SK-N-SH (cell line): Measurements from ENCODE around the gene IL1RAP. TPM values are rescaled to one million over a fixed set of nuclear protein-coding genes. Genes with fewer than 3 reads are reported as not detected.

Source experiments
- CTCF ChIA-PET: fragments of 300-600, 350-600 bp; formaldehyde crosslinking; extraction: SDS; loops from one replicate; lab custom pipeline; 2021; lab: Yijun Ruan, JAX
- POLR2A ChIA-PET: fragments of 350-600 bp; sonication (Branson Sonifier 250); formaldehyde crosslinking; extraction: SDS; loops from one replicate; lab custom pipeline; 2020; ENCODE audit warnings: antibody characterized with exemption, inconsistent platforms; lab: Yijun Ruan, JAX
- DNase-seq: peaks from one replicate; pipeline ENCODE4 v3.0.0; 2012
- H2AFZ ChIP-seq: fragments of 200-600 bp; sonication (generic); 2 replicates; pipeline ENCODE4 v1.8.1; 2016; ENCODE audit warnings: antibody characterized with exemption, mild to moderate bottlenecking, low read depth
- H3F3A ChIP-seq: fragments of 200-600 bp; sonication (generic); replicated peaks from 2 replicates; pipeline ENCODE3; 2016; ENCODE audit warnings: antibody characterized with exemption, mild to moderate bottlenecking; ENCODE audit not compliant: insufficient read depth
- H3K27ac ChIP-seq, 2 experiments: fragments of 200-500 bp in 1 of 2; fragments of 200-600 bp in 1 of 2; sonication (Bioruptor generic) in 1 of 2; sonication (generic), shearing (Covaris generic) in 1 of 2; 2 replicates each; pipeline versions ENCODE4 v1.5.1 to v1.6.1; 2014 to 2016; ENCODE audit warnings: low read depth in 2 of 2, inconsistent platforms in 1 of 2, low read length in 1 of 2, mild to moderate bottlenecking in 1 of 2, mixed read lengths in 1 of 2
- H3K27me3 ChIP-seq: fragments of 200-600 bp; sonication (generic), shearing (Covaris generic); 2 replicates; pipeline ENCODE4 v1.6.1; 2016; ENCODE audit warnings: mixed run types; ENCODE audit not compliant: insufficient read depth
- H3K36me3 ChIP-seq, 2 experiments: fragments of 200-500 bp in 1 of 2; fragments of 200-600 bp in 1 of 2; sonication (Bioruptor generic) in 1 of 2; sonication (generic) in 1 of 2; replicated peaks in 1 of 2; 2 replicates each; pipeline versions ENCODE3 to v1.5.1; 2014 to 2016; ENCODE audit warnings: low read length in 1 of 2, mild to moderate bottlenecking in 1 of 2; ENCODE audit not compliant: insufficient read depth in 2 of 2, control insufficient read depth in 1 of 2
- H3K4me1 ChIP-seq, 2 experiments: fragments of 200-500 bp in 1 of 2; fragments of 200-600 bp in 1 of 2; sonication (Bioruptor generic) in 1 of 2; sonication (generic), shearing (Covaris generic) in 1 of 2; 2 replicates each; pipeline versions ENCODE4 v1.5.1 to v1.6.1; 2014 to 2016; ENCODE audit warnings: low read depth in 1 of 2, low read length in 1 of 2, mixed run types in 1 of 2; ENCODE audit not compliant: insufficient read depth in 2 of 2, control insufficient read depth in 1 of 2
- H3K4me2 ChIP-seq: fragments of 200-600 bp; sonication (generic), shearing (Covaris generic); 2 replicates; pipeline ENCODE4 v1.6.1; 2017; ENCODE audit warnings: mixed run types
- H3K4me3 ChIP-seq, 2 experiments: fragments of 200-500 bp in 1 of 2; fragments of 200-600 bp in 1 of 2; sonication (Bioruptor generic) in 1 of 2; sonication (generic), shearing (Covaris generic) in 1 of 2; 2 replicates each; pipeline versions ENCODE4 v1.5.1 to v1.8.1; 2014 to 2016; ENCODE audit warnings: low read depth in 2 of 2, inconsistent platforms in 1 of 2, low read length in 1 of 2, mild to moderate bottlenecking in 1 of 2, mixed read lengths in 1 of 2, moderate library complexity in 1 of 2
- H3K79me2 ChIP-seq: fragments of 200-600 bp; sonication (generic); 2 replicates; pipeline ENCODE4 v1.8.1; 2017; ENCODE audit warnings: mild to moderate bottlenecking; ENCODE audit not compliant: insufficient read depth
- H3K9ac ChIP-seq: fragments of 200-600 bp; sonication (generic); 2 replicates; pipeline ENCODE4 v1.6.1; 2017; ENCODE audit warnings: mixed run types
- H3K9me2 ChIP-seq: fragments of 200-600 bp; sonication (generic); 2 replicates; pipeline ENCODE4 v1.6.1; 2017; ENCODE audit warnings: mixed run types
- H3K9me3 ChIP-seq: fragments of 200-600 bp; sonication (generic); 2 replicates; pipeline ENCODE4 v1.6.1; 2017; ENCODE audit warnings: mixed run types, mild to moderate bottlenecking, moderate library complexity
- H4K20me1 ChIP-seq: fragments of 200-600 bp; sonication (generic); 2 replicates; pipeline ENCODE4 v1.6.1; 2017; ENCODE audit warnings: mild to moderate bottlenecking, mixed run types; ENCODE audit not compliant: insufficient read depth
- CHD2 ChIP-seq: fragments of 150-350 bp; IDR thresholded peaks from 2 replicates; pipeline ENCODE4 v1.6.1; 2018; ENCODE audit warnings: low read length; ENCODE audit not compliant: partially characterized antibody
- ELF1 ChIP-seq: IDR thresholded peaks from 2 replicates; pipeline ENCODE4 v1.4.0; 2012
- EP300 ChIP-seq, 2 experiments: IDR thresholded peaks; 2 replicates each; pipeline versions ENCODE4 v1.4.0 to v1.6.1; 2012; ENCODE audit warnings: borderline replicate concordance in 1 of 2, low read depth in 1 of 2, low read length in 1 of 2
- EZH2phosphoT487 ChIP-seq: fragments of 200-600 bp; sonication (generic); IDR thresholded peaks from 2 replicates; pipeline ENCODE4 v1.6.1; 2017; ENCODE audit warnings: low read depth, mixed run types, mild to moderate bottlenecking, antibody characterized with exemption, moderate library complexity, borderline replicate concordance
- FOSL2 ChIP-seq: IDR thresholded peaks from 2 replicates; pipeline ENCODE4 v1.4.0; 2012; ENCODE audit warnings: low read depth, mild to moderate bottlenecking, moderate library complexity, borderline replicate concordance
- FOXJ3 ChIP-seq: sonication (generic); formaldehyde crosslinking; IDR thresholded peaks from 2 replicates; pipeline ENCODE4 v1.5.1; 2020; ENCODE audit warnings: mild to moderate bottlenecking, missing genetic modification reagents
- GABPA ChIP-seq: IDR thresholded peaks from 2 replicates; pipeline ENCODE4 v1.4.0; 2012; ENCODE audit warnings: low read depth, mild to moderate bottlenecking
- IRF3 ChIP-seq: fragments of 150-350 bp; IDR thresholded peaks from 2 replicates; pipeline ENCODE4 v1.6.1; 2016; ENCODE audit warnings: mild to moderate bottlenecking, low read depth, low read length
- JUND ChIP-seq: IDR thresholded peaks from 2 replicates; pipeline ENCODE4 v1.4.0; 2012
- MAX ChIP-seq: IDR thresholded peaks from 2 replicates; pipeline ENCODE4 v1.4.0; 2012; ENCODE audit warnings: low read depth
- RAD21 ChIP-seq: IDR thresholded peaks from 2 replicates; pipeline ENCODE4 v1.6.1; 2012; ENCODE audit warnings: mild to moderate bottlenecking, low read length
- RCOR1 ChIP-seq: fragments of 150-350 bp; IDR thresholded peaks from 2 replicates; pipeline ENCODE4 v1.6.1; 2017; ENCODE audit warnings: antibody characterized with exemption, low read length
- SIN3A ChIP-seq: IDR thresholded peaks from 2 replicates; pipeline ENCODE4 v1.6.1; 2012; ENCODE audit warnings: low read depth, mild to moderate bottlenecking, low read length, moderate library complexity, borderline replicate concordance
- SMC3 ChIP-seq: IDR thresholded peaks from 2 replicates; pipeline ENCODE4 v1.6.1; 2012; ENCODE audit warnings: low read depth, low read length, improper control_type of control experiment
- TCF12 ChIP-seq: IDR thresholded peaks from 2 replicates; pipeline ENCODE4 v1.4.0; 2012
- TEAD4 ChIP-seq: IDR thresholded peaks from 2 replicates; pipeline ENCODE4 v1.4.0; 2012; ENCODE audit warnings: mild to moderate bottlenecking, borderline replicate concordance; ENCODE audit not compliant: insufficient read depth
- WGBS: methylation state at CpG from one replicate; pipeline ENCODE4 v1.1.6; 2017; ENCODE audit warnings: low lambda C conversion rate; 5-methylcytosine and 5-hydroxymethylcytosine counted together
- polyA plus RNA-seq, 3 experiments: library from polyadenylated mRNA; depleted of rRNA; stranded (reverse); fragments of >200 nt; gene quantifications; 2 replicates each; pipeline ENCODE4 v1.2.3, GENCODE V29; 2012
- TF ChIP-seq, protein P1 (sequence below): fragments of 200-600 bp; sonication (generic); IDR thresholded peaks from 2 replicates; pipeline ENCODE4 v1.6.1; 2017; ENCODE audit warnings: antibody characterized with exemption, mild to moderate bottlenecking, moderate library complexity
- TF ChIP-seq, protein P2 (sequence below): IDR thresholded peaks from 2 replicates; pipeline ENCODE4 v1.6.1; 2012; ENCODE audit warnings: mild to moderate bottlenecking, low read depth, low read length, moderate library complexity

Gene IL1RAP
- polyA plus RNA-seq, 1 of the 3 experiments (the other 2 are of a cell fraction) = 7.6 TPM

GRCh38 chr3:190619353-190619752, 105.5 kb downstream of the IL1RAP start:
- Histone ChIP-seq H3K4me1 (peaks cover 0 to 19% of the 10 kb centered on the region in 2 experiments; a peak in 1 of 4 replicates), H3K79me2 (no peaks in the 10 kb centered on the region), H3K27ac (peak overlapping the region in 1 of 2 experiments; percentile 43; a peak in 2 of 4 replicates), H3K9me3 (no peaks in the 10 kb centered on the region), H3K27me3 (no peaks in the 10 kb centered on the region), H2AFZ (no peak overlapping the region), H3K4me2 (no peak overlapping the region), H3K9ac (no peak overlapping the region), H4K20me1 (no peaks in the 10 kb centered on the region), H3K4me3 (no peak overlapping the region), H3F3A (peaks cover 3% of the 10 kb centered on the region), H3K9me2 (no peaks in the 10 kb centered on the region), H3K36me3 (peaks cover 0 to 9% of the 10 kb centered on the region in 2 experiments)
- POLR2A ChIA-PET = no interaction called here
- 66% methylated on average over 5 of the region's 5 CpGs for WGBS
- CTCF ChIA-PET = interaction anchor here (0.9 to 1.4 kb wide), 2 partner anchors 9 to 19 kb away, joined by 3 read pairs; no protein-coding TSS in a partner anchor
- TF ChIP-seq EZH2phosphoT487 (no peak), RAD21 (no peak), ELF1 (no peak), TEAD4 (no peak), TCF12 (no peak), MAX (no peak), SMC3 (no peak), FOXJ3 (CRISPR knock-in tag) (no peak), RCOR1 (no peak)
- TF ChIP-seq, protein P1, sequence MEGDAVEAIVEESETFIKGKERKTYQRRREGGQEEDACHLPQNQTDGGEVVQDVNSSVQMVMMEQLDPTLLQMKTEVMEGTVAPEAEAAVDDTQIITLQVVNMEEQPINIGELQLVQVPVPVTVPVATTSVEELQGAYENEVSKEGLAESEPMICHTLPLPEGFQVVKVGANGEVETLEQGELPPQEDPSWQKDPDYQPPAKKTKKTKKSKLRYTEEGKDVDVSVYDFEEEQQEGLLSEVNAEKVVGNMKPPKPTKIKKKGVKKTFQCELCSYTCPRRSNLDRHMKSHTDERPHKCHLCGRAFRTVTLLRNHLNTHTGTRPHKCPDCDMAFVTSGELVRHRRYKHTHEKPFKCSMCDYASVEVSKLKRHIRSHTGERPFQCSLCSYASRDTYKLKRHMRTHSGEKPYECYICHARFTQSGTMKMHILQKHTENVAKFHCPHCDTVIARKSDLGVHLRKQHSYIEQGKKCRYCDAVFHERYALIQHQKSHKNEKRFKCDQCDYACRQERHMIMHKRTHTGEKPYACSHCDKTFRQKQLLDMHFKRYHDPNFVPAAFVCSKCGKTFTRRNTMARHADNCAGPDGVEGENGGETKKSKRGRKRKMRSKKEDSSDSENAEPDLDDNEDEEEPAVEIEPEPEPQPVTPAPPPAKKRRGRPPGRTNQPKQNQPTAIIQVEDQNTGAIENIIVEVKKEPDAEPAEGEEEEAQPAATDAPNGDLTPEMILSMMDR = no peak
- DNase-seq = no peak

DNA sequence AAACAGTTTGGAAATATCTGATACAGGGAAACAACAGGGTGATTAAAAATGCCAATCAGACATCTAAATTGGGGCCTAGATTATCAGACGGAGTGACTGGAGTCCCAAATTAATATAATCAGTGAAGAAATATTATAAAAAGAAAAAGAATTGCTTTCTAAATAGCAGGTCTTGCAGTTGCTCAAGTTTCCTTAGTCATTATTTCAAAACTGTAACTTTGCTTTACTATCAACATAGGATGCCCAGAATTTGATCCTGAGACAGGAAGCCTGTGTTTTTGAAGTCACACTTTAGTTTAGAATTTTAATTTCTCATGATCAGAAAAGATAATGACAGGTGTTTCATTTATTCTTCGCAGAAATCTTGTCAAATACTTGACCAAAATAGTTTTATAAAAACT, 105.9 kb downstream of the IL1RAP start:
- Histone ChIP-seq H3K36me3 (peaks cover 0 to 12% of the 10 kb centered on the region in 2 experiments), H3K79me2 (no peaks in the 10 kb centered on the region), H3K4me3 (no peak overlapping the region), H3K9ac (no peak overlapping the region), H3K27ac (no peak overlapping the region), H3K27me3 (no peaks in the 10 kb centered on the region), H2AFZ (no peak overlapping the region), H4K20me1 (no peaks in the 10 kb centered on the region), H3K9me2 (no peaks in the 10 kb centered on the region), H3F3A (peaks cover 3% of the 10 kb centered on the region), H3K4me1 (peaks cover 0 to 19% of the 10 kb centered on the region in 2 experiments; a peak in 1 of 4 replicates), H3K4me2 (no peak overlapping the region), H3K9me3 (no peaks in the 10 kb centered on the region)
- DNase-seq = no peak
- CTCF ChIA-PET = no interaction called here
- WGBS = 40% methylated on average over 2 of the region's 2 CpGs
- POLR2A ChIA-PET = no interaction called here
- TF ChIP-seq RCOR1 = no peak
- no peak for TF ChIP-seq MAX
- TF ChIP-seq IRF3 = no peak
- no peak for TF ChIP-seq EZH2phosphoT487
- no peak for TF ChIP-seq JUND
- no peak for TF ChIP-seq EP300 (IDR thresholded peaks at IDR 0.05; ENCODE audit: borderline replicate concordance in 1 of 2, low read depth in 1 of 2, low read length in 1 of 2)
- TF ChIP-seq GABPA = no peak
- TF ChIP-seq, protein P1 = no peak
- no peak for TF ChIP-seq SIN3A
- TF ChIP-seq TEAD4 = no peak
- TF ChIP-seq, protein P2, sequence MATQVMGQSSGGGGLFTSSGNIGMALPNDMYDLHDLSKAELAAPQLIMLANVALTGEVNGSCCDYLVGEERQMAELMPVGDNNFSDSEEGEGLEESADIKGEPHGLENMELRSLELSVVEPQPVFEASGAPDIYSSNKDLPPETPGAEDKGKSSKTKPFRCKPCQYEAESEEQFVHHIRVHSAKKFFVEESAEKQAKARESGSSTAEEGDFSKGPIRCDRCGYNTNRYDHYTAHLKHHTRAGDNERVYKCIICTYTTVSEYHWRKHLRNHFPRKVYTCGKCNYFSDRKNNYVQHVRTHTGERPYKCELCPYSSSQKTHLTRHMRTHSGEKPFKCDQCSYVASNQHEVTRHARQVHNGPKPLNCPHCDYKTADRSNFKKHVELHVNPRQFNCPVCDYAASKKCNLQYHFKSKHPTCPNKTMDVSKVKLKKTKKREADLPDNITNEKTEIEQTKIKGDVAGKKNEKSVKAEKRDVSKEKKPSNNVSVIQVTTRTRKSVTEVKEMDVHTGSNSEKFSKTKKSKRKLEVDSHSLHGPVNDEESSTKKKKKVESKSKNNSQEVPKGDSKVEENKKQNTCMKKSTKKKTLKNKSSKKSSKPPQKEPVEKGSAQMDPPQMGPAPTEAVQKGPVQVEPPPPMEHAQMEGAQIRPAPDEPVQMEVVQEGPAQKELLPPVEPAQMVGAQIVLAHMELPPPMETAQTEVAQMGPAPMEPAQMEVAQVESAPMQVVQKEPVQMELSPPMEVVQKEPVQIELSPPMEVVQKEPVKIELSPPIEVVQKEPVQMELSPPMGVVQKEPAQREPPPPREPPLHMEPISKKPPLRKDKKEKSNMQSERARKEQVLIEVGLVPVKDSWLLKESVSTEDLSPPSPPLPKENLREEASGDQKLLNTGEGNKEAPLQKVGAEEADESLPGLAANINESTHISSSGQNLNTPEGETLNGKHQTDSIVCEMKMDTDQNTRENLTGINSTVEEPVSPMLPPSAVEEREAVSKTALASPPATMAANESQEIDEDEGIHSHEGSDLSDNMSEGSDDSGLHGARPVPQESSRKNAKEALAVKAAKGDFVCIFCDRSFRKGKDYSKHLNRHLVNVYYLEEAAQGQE = no peak
- no peak for TF ChIP-seq CHD2
- TF ChIP-seq FOSL2 = no peak
